Left hindlimb (tissue), 1 donor: ENCODE data around the gene ATF5.
A peak's percentile ranks its signal among the peaks of the same experiment; 100 is the strongest.

Experiments
- DNase-seq: peaks from one replicate; pipeline ENCODE4 v3.0.0-alpha.2; 2018

Gene ATF5, protein sequence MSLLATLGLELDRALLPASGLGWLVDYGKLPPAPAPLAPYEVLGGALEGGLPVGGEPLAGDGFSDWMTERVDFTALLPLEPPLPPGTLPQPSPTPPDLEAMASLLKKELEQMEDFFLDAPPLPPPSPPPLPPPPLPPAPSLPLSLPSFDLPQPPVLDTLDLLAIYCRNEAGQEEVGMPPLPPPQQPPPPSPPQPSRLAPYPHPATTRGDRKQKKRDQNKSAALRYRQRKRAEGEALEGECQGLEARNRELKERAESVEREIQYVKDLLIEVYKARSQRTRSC

DNA sequence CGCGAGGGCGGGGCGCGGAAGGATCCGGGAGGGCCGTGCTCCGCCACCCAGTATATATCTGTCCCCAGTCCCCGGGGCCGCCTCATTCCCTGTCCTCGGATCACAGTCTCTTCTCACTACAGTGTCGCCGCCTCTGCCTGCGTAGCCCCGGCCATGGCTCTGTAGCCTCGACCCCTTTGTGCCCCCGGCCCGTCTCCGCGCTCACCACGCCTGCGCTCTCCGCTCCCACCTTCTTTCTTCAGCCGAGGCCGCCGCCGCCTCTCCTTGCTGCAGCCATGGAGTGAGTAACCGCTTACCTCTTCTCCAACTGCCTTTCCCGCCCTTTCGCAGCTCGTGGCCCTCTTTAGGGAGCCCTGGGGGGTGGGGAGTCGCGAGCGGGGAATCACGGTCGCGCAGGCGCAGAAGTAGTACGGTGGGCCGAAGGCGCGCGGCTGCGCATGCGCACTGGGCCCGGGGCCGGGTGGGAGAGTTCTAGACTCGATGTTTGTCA, at the start of gene ATF5, which contains the start of gene NUP62:
Gene ATF5, plus strand, starts transcription at position 85 of the 490 bp plus-strand sequence. CDS start 1,646 bp downstream, outside the sequence.
Gene NUP62, minus strand, starts transcription at position 384 of the 490 bp plus-strand sequence. CDS start 19,697 bp downstream, outside the sequence.
- peak; percentile 94 for DNase-seq

DNA sequence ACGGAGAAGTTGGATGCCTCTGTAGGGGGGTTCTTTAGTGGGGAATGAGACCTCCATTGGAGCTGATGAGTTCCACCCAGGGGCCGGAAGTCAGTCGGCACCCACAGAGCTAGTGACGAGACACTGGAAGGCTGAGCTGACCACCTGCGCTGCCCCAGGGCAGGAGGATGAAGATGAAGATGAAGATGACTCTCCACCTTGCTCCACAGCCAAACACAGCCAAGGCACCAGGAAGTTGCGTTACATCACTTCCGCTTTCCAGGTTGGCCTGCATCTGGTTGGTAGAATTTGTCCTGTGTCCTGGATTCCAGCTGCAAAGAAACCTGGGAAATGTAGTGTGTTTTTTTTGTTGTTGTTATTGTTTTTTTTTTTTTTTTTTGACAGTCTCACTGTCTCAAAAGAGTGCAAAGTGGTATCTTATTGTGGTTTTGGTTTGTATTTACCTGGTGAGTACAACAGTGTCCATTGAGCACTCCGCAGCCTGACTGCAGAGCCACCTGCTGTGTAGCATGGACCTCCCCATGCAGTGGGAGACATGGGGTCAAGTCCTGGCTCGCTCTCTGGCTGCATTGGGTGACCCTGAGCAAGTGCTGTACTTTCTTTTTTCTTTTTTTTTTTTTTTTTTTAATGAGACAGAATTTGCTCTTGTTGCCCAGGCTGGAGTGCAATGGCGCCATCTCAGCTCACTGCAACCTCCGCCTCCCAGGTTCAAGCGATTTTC, 49.6 kb upstream of the ATF5 start:
- DNase-seq: peak; percentile 34

DNA sequence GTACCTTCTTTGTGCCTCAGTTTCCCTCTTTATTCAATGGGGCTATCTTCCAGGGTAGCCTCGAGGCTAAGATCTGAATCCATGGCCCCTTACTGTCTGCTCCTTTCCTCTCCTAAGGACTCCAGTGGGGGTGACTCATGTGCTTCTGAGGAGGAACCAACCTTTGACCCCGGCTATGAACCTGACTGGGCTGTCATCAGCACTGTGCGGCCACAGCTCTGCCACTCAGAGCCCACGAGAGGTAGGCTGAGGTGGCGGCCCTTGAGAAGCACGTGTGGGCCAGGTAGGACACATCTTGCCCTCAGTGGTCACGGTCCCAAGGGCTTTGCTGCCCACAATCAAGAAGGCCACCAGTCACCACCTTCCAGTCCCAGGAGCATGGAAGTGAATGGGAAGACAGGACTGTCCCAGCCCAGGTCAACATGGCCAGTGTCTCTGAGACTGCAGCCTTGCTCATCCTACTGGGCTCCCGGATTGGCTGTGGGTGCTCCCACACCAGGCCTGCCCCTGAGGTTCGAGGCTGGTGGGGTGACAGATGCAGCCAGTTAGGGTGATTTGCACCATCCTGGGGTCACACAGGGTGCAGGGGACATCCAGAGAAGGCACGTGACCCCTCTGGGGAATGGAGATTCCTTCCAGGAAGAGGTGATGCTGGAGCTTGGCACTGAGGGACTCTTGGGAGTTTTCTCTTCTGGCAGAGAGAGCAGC, 48.7 kb upstream of the ATF5 start:
- DNase-seq: peak; percentile 34

DNA sequence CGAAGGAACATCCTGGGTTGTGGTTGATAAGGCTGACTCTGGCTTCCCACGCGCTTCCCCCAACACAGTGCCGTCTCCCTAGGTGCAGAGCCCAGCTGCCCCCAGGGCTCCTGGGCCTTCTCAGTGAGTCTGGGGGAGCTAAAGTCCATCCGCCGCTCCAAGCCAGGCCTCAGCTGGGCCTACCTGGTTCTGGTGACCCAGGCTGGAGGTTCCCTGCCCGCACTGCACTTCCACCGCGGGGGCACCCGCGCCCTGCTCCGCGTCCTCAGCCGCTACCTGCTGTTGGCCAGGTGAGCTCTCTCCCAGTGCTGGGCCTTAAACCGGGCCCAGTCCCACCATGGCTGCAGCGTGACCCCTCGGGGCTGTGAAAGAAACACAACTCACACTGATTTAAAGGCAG, 47.8 kb upstream of the ATF5 start:
- DNase-seq: no peak

DNA sequence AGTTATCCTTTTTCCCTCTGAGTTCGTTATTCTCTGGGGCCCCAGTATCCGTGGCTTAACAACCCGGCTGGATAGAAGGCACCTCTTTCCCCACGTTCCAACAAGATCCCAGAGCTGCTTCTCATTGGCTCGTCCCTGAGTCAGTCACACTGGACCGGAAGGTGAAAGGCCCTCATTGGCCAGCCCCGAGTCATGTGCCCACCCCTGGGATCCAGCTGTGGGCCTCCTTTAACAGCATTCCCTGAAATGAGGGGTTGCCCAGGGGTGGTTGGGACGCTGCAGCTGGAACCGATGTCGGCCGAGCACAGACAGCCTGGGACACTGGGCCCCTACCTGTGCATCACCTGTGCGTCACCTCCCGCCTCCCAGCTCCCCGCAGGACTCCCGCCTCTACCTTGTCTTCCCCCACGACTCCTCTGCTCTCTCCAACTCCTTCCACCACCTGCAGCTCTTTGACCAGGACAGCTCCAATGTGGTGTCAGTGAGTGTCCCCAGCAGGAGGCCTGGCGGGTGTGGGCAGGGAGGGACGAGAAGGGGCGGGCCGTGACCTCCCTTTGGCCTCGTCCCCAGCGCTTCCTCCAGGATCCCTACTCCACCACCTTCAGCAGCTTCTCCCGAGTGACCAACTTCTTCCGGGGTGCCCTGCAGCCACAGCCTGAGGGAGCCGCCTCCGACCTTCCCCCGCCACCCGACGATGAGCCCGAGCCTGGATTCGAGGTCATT, 47.2 kb upstream of the ATF5 start:
- peak; percentile 27 for DNase-seq

DNA sequence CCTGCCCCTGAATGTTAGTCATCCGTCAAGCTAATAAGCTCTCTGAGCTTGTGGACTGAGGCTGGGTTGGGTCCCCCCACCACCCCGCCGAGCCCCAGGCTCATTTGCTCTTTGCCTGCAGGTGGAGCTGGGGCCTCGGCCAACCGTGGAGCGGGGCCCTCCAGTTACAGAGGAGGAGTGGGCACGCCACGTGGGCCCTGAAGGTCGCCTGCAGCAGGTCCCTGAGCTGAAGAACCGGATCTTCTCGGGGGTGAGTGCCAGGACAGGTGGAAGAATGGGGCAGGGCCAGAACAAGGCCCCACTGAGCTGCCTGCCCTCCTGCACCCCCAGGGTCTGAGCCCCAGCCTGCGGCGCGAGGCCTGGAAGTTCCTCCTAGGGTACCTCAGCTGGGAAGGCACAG, 46.4 kb upstream of the ATF5 start:
- DNase-seq: no peak

DNA sequence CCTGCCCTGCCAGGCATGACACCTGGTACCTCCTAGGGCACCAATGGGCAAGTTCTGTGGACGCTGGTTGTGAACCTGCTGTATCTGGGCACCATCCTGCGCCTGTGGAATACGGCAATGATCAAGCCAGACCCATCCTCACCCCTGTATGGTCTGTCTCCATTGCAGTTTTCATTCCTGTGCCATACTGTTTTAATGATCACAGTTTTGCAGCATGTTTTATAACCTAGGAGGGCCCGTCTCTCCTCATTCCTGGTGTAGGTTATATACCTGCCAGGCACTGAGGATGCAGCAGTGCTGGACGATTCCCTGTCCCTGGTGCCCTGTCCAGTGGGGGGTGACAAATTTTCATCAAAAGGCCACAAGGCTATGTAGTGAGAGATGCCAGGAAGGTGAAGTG, 45.9 kb upstream of the ATF5 start:
- DNase-seq: no peak

DNA sequence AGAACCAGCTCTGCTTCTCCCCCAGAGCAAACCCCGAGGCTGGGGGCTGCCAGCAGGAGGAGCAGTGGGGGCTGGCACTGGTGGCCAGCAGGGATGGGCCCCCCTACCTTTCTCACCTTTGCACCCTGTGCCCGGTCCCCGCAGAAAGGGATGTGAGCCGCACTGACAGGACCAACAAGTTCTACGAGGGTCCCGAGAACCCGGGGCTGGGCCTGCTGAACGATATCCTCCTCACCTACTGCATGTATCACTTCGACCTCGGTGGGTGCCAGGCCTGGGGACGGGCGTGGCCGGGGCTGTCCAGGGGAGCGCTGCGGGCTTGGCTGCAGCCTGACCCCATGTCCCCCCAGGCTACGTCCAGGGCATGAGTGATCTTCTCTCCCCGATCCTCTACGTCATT, 44.9 kb upstream of the ATF5 start:
- DNase-seq: no peak

DNA sequence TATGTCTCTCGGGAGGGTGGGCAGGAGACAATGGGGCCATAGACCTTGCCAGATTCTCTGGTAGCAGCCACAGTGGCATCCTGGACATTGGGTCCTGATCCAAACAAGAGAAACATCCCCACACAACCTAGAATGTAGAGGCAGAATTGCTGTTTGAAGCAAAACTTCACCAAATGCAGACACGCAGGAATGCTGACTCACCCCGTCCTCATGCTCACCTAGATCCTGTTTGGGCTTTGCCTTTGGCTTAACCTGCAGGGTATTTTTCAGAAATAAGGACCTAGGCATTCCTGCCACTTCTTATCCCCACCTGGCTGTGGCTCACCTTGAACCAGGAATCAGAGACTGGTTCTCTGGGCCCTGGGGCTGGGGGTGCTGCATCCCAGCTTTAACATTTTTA, 44.2 kb upstream of the ATF5 start:
- no peak for DNase-seq

DNA sequence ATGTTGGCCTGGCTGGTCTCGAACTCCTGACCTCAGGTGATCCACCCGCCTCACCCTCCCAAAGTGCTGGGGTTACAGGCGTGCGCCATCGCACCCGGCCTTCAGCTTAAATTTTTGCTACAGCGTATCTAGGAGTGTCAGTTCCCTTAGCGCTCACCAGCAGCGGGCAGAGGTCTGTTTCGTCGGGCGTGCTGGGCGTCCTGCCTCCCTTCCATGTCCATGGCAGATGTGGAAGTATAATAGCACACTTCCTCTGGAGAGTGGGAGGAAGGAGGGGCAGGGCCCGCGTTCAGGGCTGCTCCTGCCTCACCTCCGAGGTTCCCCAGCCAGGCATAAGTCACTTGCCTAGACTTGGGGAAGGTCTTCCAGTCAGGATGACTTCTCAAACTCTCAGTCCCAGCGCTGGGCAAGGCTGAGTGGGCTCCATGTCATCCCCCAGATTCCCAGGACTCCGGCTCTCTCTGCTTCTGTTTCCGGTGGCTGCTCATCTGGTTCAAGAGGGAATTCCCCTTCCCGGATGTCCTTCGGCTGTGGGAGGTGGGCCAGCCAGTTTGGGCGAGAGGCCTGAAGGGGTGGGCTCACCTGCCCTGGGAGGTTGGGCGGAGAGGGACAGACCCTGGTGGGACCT, 41.9 kb upstream of the ATF5 start:
- no peak for DNase-seq

DNA sequence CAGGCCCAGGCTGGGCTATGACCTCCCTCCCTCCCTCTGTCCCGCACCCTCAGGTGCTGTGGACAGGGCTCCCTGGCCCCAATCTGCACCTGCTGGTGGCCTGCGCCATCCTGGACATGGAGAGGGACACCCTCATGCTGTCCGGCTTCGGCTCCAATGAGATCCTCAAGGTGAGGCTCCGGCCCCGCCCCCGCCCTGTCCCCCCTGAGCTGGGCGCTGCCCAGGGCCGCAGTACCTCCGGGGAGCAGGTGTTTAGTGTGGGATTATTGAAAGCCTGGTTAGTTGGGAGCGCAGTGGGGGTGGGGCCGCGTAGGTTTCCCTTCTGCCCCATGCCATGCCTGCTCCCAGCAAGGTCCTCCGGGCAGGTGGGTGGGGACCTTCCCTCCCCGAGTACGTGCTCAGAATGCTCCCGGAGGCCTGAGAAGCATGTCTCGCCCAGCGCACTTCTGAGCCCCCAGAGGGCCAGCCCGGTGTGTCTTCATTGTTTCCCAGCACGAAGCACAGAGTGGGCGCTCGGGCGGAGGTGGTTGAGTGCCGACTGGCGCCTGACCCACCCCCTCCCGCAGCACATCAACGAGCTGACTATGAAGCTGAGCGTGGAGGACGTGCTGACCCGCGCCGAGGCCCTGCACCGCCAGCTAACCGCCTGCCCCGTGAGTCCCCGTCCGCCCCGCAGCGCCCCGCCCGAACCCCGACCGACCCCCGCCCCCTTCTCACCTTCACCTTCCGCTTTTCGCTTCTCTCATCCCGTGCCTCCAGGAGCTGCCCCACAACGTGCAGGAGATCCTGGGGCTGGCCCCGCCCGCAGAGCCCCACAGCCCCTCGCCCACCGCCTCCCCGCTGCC, 41.1 kb upstream of the ATF5 start:
- no peak for DNase-seq

DNA sequence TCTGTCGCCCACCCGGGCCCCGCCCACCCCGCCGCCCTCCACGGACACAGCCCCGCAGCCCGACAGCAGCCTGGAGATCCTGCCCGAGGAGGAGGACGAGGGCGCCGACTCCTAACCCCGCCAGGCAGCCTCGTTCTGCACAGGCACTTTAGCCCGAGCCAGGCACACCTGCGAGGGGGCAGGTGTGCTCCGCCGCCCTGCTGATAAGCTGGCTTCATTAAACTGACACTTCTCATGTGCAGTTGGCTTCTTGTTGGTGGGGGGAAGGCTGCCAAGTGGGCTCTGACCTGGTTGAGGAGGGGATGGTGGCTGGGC, 40.5 kb upstream of the ATF5 start:
- no peak for DNase-seq

DNA sequence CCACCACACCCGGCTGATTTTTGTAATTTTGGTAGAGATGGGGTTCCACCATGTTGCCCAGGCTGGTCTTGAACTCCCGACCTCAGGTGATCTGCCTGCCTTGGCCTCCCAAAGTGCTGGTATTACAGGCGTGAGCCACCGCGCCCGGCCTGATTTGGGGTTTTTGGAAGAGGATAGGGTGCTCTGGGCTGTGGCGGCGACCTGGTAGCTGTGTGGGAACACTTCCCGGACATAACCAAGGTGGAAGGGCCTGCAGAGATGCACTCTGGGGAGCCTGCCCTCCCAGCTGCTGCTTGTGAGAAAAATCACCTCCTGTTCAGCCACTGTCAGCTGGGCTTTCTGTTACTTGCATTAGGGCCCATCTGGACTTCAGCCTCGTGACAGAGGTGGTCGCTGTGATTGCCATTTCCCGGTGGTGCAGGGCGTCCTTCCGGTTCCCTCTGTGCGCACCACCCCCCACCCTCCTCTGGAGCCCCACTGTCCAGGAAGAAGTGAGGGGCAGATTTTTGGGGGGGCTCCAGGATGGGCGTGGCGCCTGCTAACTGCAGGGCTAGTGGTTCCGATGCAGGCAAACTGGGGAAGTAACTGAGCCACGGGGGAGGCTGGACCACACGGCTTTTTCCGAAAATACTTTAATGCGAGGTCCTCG, 39.8 kb upstream of the ATF5 start:
- DNase-seq: no peak

DNA sequence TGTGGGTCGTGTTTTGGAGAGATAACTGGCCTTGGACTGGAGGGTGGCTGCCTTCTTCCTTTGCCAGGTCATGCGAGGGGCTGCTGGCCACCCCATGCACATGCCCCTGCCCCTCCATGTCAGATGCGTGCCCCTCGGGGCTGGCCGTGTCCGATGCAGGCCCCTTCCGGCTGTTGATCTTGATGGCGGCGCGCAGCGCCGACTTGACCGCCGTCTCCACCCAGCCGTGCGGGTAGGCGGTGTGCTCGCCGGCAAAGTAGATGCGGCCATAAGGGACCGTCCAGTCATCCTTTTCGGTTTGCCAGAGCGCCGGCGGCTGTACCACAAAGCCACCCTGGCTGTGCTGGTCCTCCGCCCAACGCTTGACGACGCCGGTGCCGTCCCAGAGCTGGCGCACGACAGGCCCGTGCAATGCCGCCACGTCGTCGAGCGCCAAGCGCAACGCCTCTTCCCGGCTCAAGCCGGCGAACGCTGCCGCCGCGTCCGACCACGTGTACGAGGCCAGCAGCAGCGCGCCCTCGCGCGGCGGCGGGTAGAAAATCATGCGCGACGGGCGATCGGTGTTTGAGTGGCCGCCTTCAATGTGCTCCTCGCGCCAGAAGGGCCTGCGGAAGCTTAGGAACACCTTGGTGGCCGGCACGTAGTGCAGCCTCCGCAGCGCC, 39.2 kb upstream of the ATF5 start:
- peak; percentile 75 for DNase-seq

DNA sequence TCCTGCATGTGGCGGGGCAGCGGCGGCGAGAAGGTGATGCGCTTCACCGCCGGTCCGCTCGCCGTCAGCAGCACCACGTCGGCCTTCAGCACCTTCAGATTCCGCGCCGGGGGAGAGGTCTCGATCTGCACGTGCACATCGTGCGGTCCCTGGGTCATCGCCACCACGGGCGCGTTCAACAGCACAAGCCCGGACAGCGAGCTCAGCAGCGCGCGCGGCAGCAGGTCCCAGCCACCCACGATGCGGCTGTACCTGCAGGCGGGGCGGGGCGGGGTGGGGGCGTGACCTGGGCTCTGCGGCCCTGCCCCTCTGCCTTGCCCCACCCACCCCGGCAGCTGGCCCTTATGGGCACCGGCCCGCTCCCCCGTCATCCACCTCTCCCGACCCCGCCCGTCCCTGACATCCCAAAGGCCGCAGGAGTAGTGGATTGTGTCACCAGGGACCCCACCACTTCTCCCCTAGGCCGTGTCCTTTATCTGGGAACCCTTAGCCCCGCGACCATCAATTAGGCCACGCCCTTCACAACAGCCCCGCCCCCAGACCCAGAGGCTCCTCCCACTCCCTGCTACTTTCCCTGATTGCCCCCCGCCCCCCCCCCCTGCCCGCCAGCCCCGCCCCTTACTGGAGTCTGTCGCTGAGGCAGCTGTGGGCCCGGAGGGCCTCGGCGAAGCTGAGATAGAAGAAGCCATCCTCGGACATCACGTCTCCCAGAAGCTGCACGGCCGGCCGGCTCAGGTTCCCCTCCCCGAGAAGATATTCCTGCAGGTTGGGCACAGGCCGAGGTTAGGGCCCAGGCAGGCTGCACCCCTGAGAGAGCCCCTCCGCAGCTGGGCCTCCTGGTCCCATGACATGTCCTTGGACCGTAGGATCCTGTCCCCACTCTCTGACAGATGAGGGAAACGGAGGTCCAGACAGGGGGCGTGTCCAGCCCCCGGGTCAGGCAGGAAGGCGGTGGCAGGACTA, 38.4 kb upstream of the ATF5 start:
- DNase-seq: no peak

DNA sequence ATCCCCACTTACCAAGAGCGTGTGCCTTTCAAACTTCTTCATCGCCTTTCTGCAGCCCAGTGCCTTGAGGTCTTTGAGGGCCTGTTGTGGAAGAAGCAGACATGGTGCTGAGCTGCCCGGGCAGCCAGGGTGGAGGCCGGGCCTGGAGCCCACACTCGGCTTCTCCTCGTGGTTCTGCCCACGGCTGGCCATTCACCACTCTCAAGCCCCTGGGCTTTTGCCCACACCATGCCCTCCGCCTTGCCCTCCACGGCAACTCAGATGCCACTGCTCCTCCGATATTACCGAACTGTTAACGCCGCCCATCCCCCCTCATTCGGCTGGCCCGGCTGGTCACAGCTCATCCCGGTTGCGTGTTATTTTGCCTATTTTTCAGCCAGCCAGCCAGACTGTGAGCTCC, 37.6 kb upstream of the ATF5 start:
- no peak for DNase-seq

DNA sequence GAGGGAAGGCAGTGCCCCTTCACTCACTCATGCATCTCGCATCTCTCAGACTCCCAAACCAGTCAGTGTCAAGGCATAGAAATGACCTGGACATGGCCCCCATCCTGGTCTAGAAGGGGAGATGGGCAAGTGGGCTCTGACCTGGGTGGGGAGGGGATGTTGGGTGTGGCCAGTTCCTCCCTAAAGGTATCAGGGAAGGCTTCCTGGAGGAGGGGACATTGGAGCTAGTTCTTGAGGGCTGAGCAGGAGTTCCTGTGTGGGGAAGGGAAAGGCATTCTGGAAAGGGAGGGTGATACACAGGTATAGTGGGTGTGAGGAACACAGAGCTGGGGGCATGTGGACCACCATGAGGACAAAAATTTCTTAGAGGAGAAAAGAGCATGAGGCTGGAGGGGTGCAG, 36.3 kb upstream of the ATF5 start:
- DNase-seq: no peak

DNA sequence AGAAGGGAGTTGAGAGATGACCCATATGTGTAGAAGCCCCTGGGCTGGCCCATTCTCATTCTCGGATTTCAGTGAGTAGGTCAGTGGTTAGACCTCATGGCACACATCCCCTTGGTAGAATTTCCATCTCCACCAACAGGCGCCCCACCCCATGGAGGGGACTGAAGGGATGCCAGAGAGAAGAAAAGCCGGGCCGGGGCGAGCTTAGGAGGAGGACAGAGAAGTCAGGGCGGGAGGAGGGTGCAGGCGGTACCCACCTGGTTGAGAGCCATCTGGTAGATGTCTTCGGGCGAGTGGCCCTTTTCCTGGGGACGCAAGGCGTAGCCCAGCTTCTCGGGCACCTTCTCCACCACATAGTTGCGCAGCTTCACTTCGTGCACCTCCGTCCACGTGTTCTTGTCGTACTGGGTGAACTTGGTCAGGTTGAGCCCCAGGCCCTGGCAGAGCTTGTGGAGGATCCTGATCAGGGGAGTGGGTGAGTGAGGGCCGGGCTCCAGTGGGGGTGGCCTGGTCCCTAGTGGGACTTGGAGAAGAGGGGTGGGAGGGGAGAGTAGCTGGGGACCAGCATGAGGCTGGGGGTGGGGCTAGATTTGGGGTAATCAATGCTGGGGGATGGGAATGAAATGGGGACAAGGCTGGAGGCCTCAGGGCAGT, 34.9 kb upstream of the ATF5 start:
- no peak for DNase-seq
